ENCODE measurements around the gene RHBDD1.

DNA sequence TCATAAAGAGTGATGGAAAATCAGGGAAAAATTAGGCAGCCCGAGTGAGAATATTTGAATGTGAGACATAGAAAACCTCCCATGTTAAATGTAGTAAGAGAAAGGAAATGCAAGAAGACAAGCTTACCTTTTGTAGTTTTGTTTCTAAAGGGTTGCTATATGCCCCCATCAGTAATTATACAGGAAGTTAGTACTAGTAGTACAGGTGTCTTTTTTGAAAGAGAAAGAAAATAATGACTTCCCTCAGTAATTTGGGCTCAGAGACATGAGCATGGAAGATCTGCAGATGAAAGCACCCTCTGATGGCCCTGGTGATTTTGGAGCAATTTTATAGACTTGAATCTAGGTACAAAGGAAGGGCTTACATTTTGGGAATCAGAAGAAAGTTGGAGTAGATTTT lies 80.8 kb downstream of the RHBDD1 start:
- no peak for TF ChIP-seq POLR2A (IDR thresholded peaks at IDR 0.05)
- TF ChIP-seq CTCF (IDR thresholded peaks at IDR 0.05): no peak

Data from lower leg skin (tissue), 3 donors.